Stimulated activated effector memory CD8-positive, alpha-beta T cell treated with anti-CD3 and anti-CD28 coated beads, Interleukin-12 subunit alpha, Interleukin-12 subunit beta, amount 100 ng/mL, for 72 hours (primary cell): ENCODE data around the gene PGPEP1.

Experiments used
- ATAC-seq: fragments of 150-1000 bp; cut with Tn5 transposase; 2 replicates; pipeline ENCODE4 v1.10.0; 2021
- DNase-seq, 2 donors: peaks; one replicate each; pipeline ENCODE4 v3.0.0; 2021 to 2022; ENCODE audit warnings: low spot score in 2 of 2
- H3K27ac Mint-ChIP-seq: one replicate; pipeline ENCODE4 v1.8.0; 2022; ENCODE audit warnings: mild to moderate bottlenecking, mixed read lengths
- H3K36me3 Mint-ChIP-seq: one replicate; pipeline ENCODE4 v1.8.0; 2022; ENCODE audit warnings: mild to moderate bottlenecking, mixed read lengths
- H3K4me1 Mint-ChIP-seq: one replicate; pipeline ENCODE4 v1.8.0; 2022; ENCODE audit warnings: mixed read lengths
- H3K4me3 Mint-ChIP-seq: one replicate; pipeline ENCODE4 v1.8.0; 2022; ENCODE audit warnings: mild to moderate bottlenecking, mixed read lengths
- H3K9me3 Mint-ChIP-seq: one replicate; pipeline ENCODE4 v1.8.0; 2022; ENCODE audit warnings: mixed read lengths

Gene PGPEP1

GRCh38 chr19:18418483-18419194 lies 78.2 kb downstream of the PGPEP1 start:
- H3K4me1 Mint-ChIP-seq: peaks cover 83% of the 10 kb centered on the region
- peak overlapping the region; percentile 95 for H3K4me3 Mint-ChIP-seq
- H3K9me3 Mint-ChIP-seq: no peaks in the 10 kb centered on the region
- ATAC-seq (peak; percentile 39), DNase-seq (no peak)
- H3K36me3 Mint-ChIP-seq: peaks cover 44% of the 10 kb centered on the region
- H3K27ac Mint-ChIP-seq: peak overlapping the region; percentile 91

GRCh38 chr19:18419195-18419698 lies 78.8 kb downstream of the PGPEP1 start, which contains the start of gene SSBP4:
SSBP4 (plus strand) TSS chr19:18419398; CDS start chr19:18419649, 251 bp downstream.
- peak within 1 kb of the TSS; percentile 93 for H3K27ac Mint-ChIP-seq
- ATAC-seq (peak; percentile 66), DNase-seq (peak; percentile 82 to 88)
- peaks cover 85% of the 10 kb centered on the region for H3K4me1 Mint-ChIP-seq
- H3K4me3 Mint-ChIP-seq: peak within 1 kb of the TSS; percentile 95
- H3K36me3 Mint-ChIP-seq: peaks cover 46% of the 10 kb centered on the region
- H3K9me3 Mint-ChIP-seq: no peaks in the 10 kb centered on the region
